Measurements from ENCODE around the gene CLECL1.
"Not testable (repeated sequence)": the region's sequence is repeated elsewhere in the genome, so short reads cannot be mapped to it uniquely, and the experiment has no call there.

Gene CLECL1

GRCh38 chr12:9700606-9700956 lies 32.3 kb downstream of the CLECL1 start:
- no peak for TF ChIP-seq POLR2A (IDR thresholded peaks at IDR 0.05; ENCODE audit: low read depth, low read length)
- no peak for TF ChIP-seq POU2F2 (IDR thresholded peaks at IDR 0.05; ENCODE audit: low read depth, low read length)
- no peak for FAIRE-seq
- DNase-seq (ENCODE audit: insufficient read length, low spot score), result no peak

GRCh38 chr12:9699898-9700605 lies 32.8 kb downstream of the CLECL1 start:
- TF ChIP-seq POU2F2 (IDR thresholded peaks at IDR 0.05; ENCODE audit: low read depth, low read length) (no peak), POLR2AphosphoS5 (IDR thresholded peaks at IDR 0.05; ENCODE audit: low read depth, low read length) (no peak), SPI1 (IDR thresholded peaks at IDR 0.05; ENCODE audit: low read depth, low read length) (no peak), POLR2A (IDR thresholded peaks at IDR 0.05; ENCODE audit: low read depth, low read length) (no peak), TAF1 (IDR thresholded peaks at IDR 0.05; ENCODE audit: low read depth, low read length) (no peak), PAX5 (IDR thresholded peaks at IDR 0.05; ENCODE audit: insufficient read depth, low read length, severe bottlenecking) (no peak)
- DNase-seq (ENCODE audit: insufficient read length, low spot score) (no peak), FAIRE-seq (no peak)

GRCh38 chr12:9699269-9699897 lies 33.5 kb downstream of the CLECL1 start:
- TF ChIP-seq POLR2A (IDR thresholded peaks at IDR 0.05; ENCODE audit: low read depth, low read length) (no peak), POLR2AphosphoS5 (IDR thresholded peaks at IDR 0.05; ENCODE audit: low read depth, low read length) (no peak)
- DNase-seq (ENCODE audit: insufficient read length, low spot score) (no peak), FAIRE-seq (peak; percentile 13)

GRCh38 chr12:9698681-9699080 lies 34.2 kb downstream of the CLECL1 start:
- no peak for FAIRE-seq
- no peak for DNase-seq (ENCODE audit: insufficient read length, low spot score)
- TF ChIP-seq POLR2AphosphoS5 (IDR thresholded peaks at IDR 0.05; ENCODE audit: low read depth, low read length), result no peak
- no peak for TF ChIP-seq PAX5 (IDR thresholded peaks at IDR 0.05; ENCODE audit: insufficient read depth, low read length, severe bottlenecking)
- TF ChIP-seq POLR2A (IDR thresholded peaks at IDR 0.05; ENCODE audit: low read depth, low read length), result no peak
- no peak for TF ChIP-seq SPI1 (IDR thresholded peaks at IDR 0.05; ENCODE audit: low read depth, low read length)
- no peak for TF ChIP-seq POU2F2 (IDR thresholded peaks at IDR 0.05; ENCODE audit: low read depth, low read length)
- TF ChIP-seq TAF1 (IDR thresholded peaks at IDR 0.05; ENCODE audit: low read depth, low read length), result no peak

GRCh38 chr12:9697619-9698018 lies 35.3 kb downstream of the CLECL1 start:
- no peak for FAIRE-seq
- DNase-seq (ENCODE audit: insufficient read length, low spot score), result no peak
- TF ChIP-seq TAF1 (IDR thresholded peaks at IDR 0.05; ENCODE audit: low read depth, low read length) (no peak), POLR2AphosphoS5 (IDR thresholded peaks at IDR 0.05; ENCODE audit: low read depth, low read length) (no peak), PAX5 (IDR thresholded peaks at IDR 0.05; ENCODE audit: insufficient read depth, low read length, severe bottlenecking) (no peak), SPI1 (IDR thresholded peaks at IDR 0.05; ENCODE audit: low read depth, low read length) (no peak), POU2F2 (IDR thresholded peaks at IDR 0.05; ENCODE audit: low read depth, low read length) (no peak), POLR2A (IDR thresholded peaks at IDR 0.05; ENCODE audit: low read depth, low read length) (no peak)

- not testable (repeated sequence) for FAIRE-seq; DNase-seq (ENCODE audit: insufficient read length, low spot score)
Observed at GRCh38 chr12:9695661-9696060, 37.2 kb downstream of the CLECL1 start.

GRCh38 chr12:9695150-9695549 lies 37.7 kb downstream of the CLECL1 start:
- not testable (repeated sequence) for DNase-seq (ENCODE audit: insufficient read length, low spot score); FAIRE-seq

- TF ChIP-seq SPI1 (IDR thresholded peaks at IDR 0.05; ENCODE audit: low read depth, low read length) (no peak), POLR2A (IDR thresholded peaks at IDR 0.05; ENCODE audit: low read depth, low read length) (no peak), POU2F2 (IDR thresholded peaks at IDR 0.05; ENCODE audit: low read depth, low read length) (no peak), POLR2AphosphoS5 (IDR thresholded peaks at IDR 0.05; ENCODE audit: low read depth, low read length) (no peak), TAF1 (IDR thresholded peaks at IDR 0.05; ENCODE audit: low read depth, low read length) (no peak), PAX5 (IDR thresholded peaks at IDR 0.05; ENCODE audit: insufficient read depth, low read length, severe bottlenecking) (no peak)
- FAIRE-seq, result no peak
Observed at GRCh38 chr12:9694241-9694640, 38.7 kb downstream of the CLECL1 start.

GRCh38 chr12:9692909-9693308 lies 40.0 kb downstream of the CLECL1 start:
- TF ChIP-seq PAX5 (IDR thresholded peaks at IDR 0.05; ENCODE audit: insufficient read depth, low read length, severe bottlenecking) (no peak), SPI1 (IDR thresholded peaks at IDR 0.05; ENCODE audit: low read depth, low read length) (no peak), POU2F2 (IDR thresholded peaks at IDR 0.05; ENCODE audit: low read depth, low read length) (no peak), POLR2AphosphoS5 (IDR thresholded peaks at IDR 0.05; ENCODE audit: low read depth, low read length) (no peak), POLR2A (IDR thresholded peaks at IDR 0.05; ENCODE audit: low read depth, low read length) (no peak), TAF1 (IDR thresholded peaks at IDR 0.05; ENCODE audit: low read depth, low read length) (no peak)
- FAIRE-seq, result no peak
- no peak for DNase-seq (ENCODE audit: insufficient read length, low spot score)

More at GRCh38 chr12:9694241-9694640, 38.7 kb downstream of the CLECL1 start:
- DNase-seq (ENCODE audit: insufficient read length, low spot score), result no peak

GRCh38 chr12:9687228-9687627 lies 45.7 kb downstream of the CLECL1 start:
- DNase-seq (ENCODE audit: insufficient read length, low spot score) (no peak), FAIRE-seq (no peak)
- no peak for TF ChIP-seq TAF1 (IDR thresholded peaks at IDR 0.05; ENCODE audit: low read depth, low read length)
- no peak for TF ChIP-seq POLR2A (IDR thresholded peaks at IDR 0.05; ENCODE audit: low read depth, low read length)
- TF ChIP-seq SPI1 (IDR thresholded peaks at IDR 0.05; ENCODE audit: low read depth, low read length), result no peak
- TF ChIP-seq POLR2AphosphoS5 (IDR thresholded peaks at IDR 0.05; ENCODE audit: low read depth, low read length), result no peak

GRCh38 chr12:9685915-9686314 lies 47.0 kb downstream of the CLECL1 start:
- FAIRE-seq, result no peak
- TF ChIP-seq POLR2A (IDR thresholded peaks at IDR 0.05; ENCODE audit: low read depth, low read length) (no peak), POLR2AphosphoS5 (IDR thresholded peaks at IDR 0.05; ENCODE audit: low read depth, low read length) (no peak), POU2F2 (IDR thresholded peaks at IDR 0.05; ENCODE audit: low read depth, low read length) (no peak), SPI1 (IDR thresholded peaks at IDR 0.05; ENCODE audit: low read depth, low read length) (no peak), PAX5 (IDR thresholded peaks at IDR 0.05; ENCODE audit: insufficient read depth, low read length, severe bottlenecking) (no peak), TAF1 (IDR thresholded peaks at IDR 0.05; ENCODE audit: low read depth, low read length) (no peak)
- DNase-seq (ENCODE audit: insufficient read length, low spot score), result no peak

- FAIRE-seq; DNase-seq (ENCODE audit: insufficient read length, low spot score): not testable (repeated sequence)
Observed at GRCh38 chr12:9685366-9685765, 47.5 kb downstream of the CLECL1 start.

- DNase-seq (ENCODE audit: insufficient read length, low spot score); FAIRE-seq: not testable (repeated sequence)
Observed at GRCh38 chr12:9682949-9683348, 49.9 kb downstream of the CLECL1 start.

GRCh38 chr12:9682508-9682907 lies 50.4 kb downstream of the CLECL1 start:
- not testable (repeated sequence) for DNase-seq (ENCODE audit: insufficient read length, low spot score); FAIRE-seq
